Lung (tissue), 12 donors: Measurements from ENCODE around the gene MBP. TPM values are rescaled to one million over a fixed set of nuclear protein-coding genes. Genes with fewer than 3 reads are reported as not detected.

ENCODE experiments used
- ATAC-seq: fragments of 200-7000 bp; cut with Tn5 transposase; one replicate; pipeline ENCODE4 v1.9.1; 2020; ENCODE audit warnings: moderate number of reproducible peaks; ENCODE audit not compliant: insufficient read depth, low FRiP score
- DNase-seq, 3 donors: peaks; one replicate each; pipeline ENCODE4 v3.0.0-alpha.2; 2013 to 2017
- H3K27ac ChIP-seq, 2 donors: one replicate each; pipeline ENCODE4 v1.5.1; 2013; ENCODE audit warnings: mild to moderate bottlenecking in 2 of 2, moderate library complexity in 2 of 2, control low read depth in 1 of 2, inconsistent platforms in 1 of 2, low read depth in 1 of 2, low read length in 1 of 2
- H3K27me3 ChIP-seq, 3 donors: one replicate each; pipeline ENCODE4 v1.5.1; 2013; ENCODE audit warnings: low read length in 2 of 3; ENCODE audit not compliant: control insufficient read depth in 3 of 3, insufficient read depth in 3 of 3
- H3K36me3 ChIP-seq, 4 donors: one replicate each; pipeline ENCODE4 v1.5.1; 2013; ENCODE audit warnings: low read length in 4 of 4, mild to moderate bottlenecking in 1 of 4, moderate library complexity in 1 of 4; ENCODE audit not compliant: control insufficient read depth in 4 of 4, insufficient read depth in 4 of 4
- H3K4me1 ChIP-seq, 5 donors: one replicate each; pipeline ENCODE4 v1.5.1; 2013; ENCODE audit warnings: low read length in 5 of 5, mild to moderate bottlenecking in 2 of 5, moderate library complexity in 1 of 5; ENCODE audit not compliant: control insufficient read depth in 5 of 5, insufficient read depth in 5 of 5
- H3K4me3 ChIP-seq: one replicate; pipeline ENCODE4 v1.5.1; 2013; ENCODE audit warnings: mild to moderate bottlenecking, control low read depth, moderate library complexity
- H3K9ac ChIP-seq, 2 donors: one replicate each; pipeline ENCODE4 v1.5.1; 2013; ENCODE audit warnings: low read length in 2 of 2, control low read depth in 1 of 2; ENCODE audit not compliant: insufficient read depth in 1 of 2
- H3K9me3 ChIP-seq, 4 donors: one replicate each; pipeline ENCODE4 v1.5.1; 2013; ENCODE audit warnings: low read length in 3 of 4, mild to moderate bottlenecking in 1 of 4, moderate library complexity in 1 of 4; ENCODE audit not compliant: control insufficient read depth in 4 of 4, insufficient read depth in 3 of 4
- CTCF ChIP-seq: IDR thresholded peaks from 2 replicates; pipeline ENCODE4 v1.5.1; 2012; ENCODE audit warnings: mild to moderate bottlenecking; ENCODE audit errors: control extremely low read depth, extremely low read depth
- WGBS, 2 donors: extraction: QIAGEN DNeasy Blood & Tissue Kit; methylation state at CpG; one replicate each; pipeline ENCODE4 v1.1.7; 2013; 5-methylcytosine and 5-hydroxymethylcytosine counted together
- polyA plus RNA-seq, 2 donors: library from polyadenylated mRNA; stranded (reverse); fragments of 200-250 nt; gene quantifications; one replicate each; pipeline ENCODE4 v1.2.1, GENCODE V29; 2013
- total RNA-seq, 2 donors: library from RNA; depleted of rRNA in 1 of 2; stranded (reverse); fragments of >200 nt in 1 of 2; gene quantifications; one replicate each; pipeline ENCODE4 v1.2.1, GENCODE V29; 2014 to 2021
- donor health status: control.
- donor health status: control.
- donor health status: Bipolar disorder and iron deficiency.
- donor health status: healthy.
- donor health status: DM: yes; HTN: yes; CAD: no.

The MBP gene
- total and polyA plus RNA-seq, 4 donors: 15.6 to 64.1 (median 30.9) TPM

- peaks cover 0 to 13% (median 0%) of the 10 kb centered on the region in 5 donors for H3K4me1 ChIP-seq
- no peaks in the 10 kb centered on the region for H3K9me3 ChIP-seq
- 55 to 59% methylated on average over 12 of the region's 12 CpGs for WGBS, 2 donors
- no peak overlapping the region for H3K9ac ChIP-seq
- DNase-seq (no peak), ATAC-seq (peak; percentile 16)
- TF ChIP-seq CTCF: no peak
- no peak overlapping the region for H3K4me3 ChIP-seq
- peaks cover 0 to 5% (median 0%) of the 10 kb centered on the region in 4 donors for H3K36me3 ChIP-seq
- no peaks in the 10 kb centered on the region for H3K27me3 ChIP-seq
- H3K27ac ChIP-seq: peak overlapping the region in 1 of 2 donors; percentile 86
These were observed 70.0 kb downstream of the MBP start for GRCh38 chr18:77062518-77063003.

GRCh38 chr18:77061946-77062517 lies 70.6 kb downstream of the MBP start:
- Histone ChIP-seq H3K9me3 (no peaks in the 10 kb centered on the region), H3K27me3 (no peaks in the 10 kb centered on the region), H3K9ac (no peak overlapping the region), H3K4me3 (no peak overlapping the region), H3K27ac (peak overlapping the region in 1 of 2 donors; percentile 85), H3K36me3 (peaks cover 0 to 5% (median 0%) of the 10 kb centered on the region in 4 donors), H3K4me1 (peaks cover 0 to 8% (median 4%) of the 10 kb centered on the region in 5 donors)
- DNase-seq: no peak
- ATAC-seq: peak; percentile 24
- 55 to 57% methylated on average over 15 of the region's 15 CpGs for WGBS, 2 donors
- no peak for TF ChIP-seq CTCF

- no peak for ATAC-seq
- peak overlapping the region in 1 of 2 donors; percentile 85 for H3K27ac ChIP-seq
- no peaks in the 10 kb centered on the region for H3K9me3 ChIP-seq
- H3K27me3 ChIP-seq: no peaks in the 10 kb centered on the region
- no peak overlapping the region for H3K9ac ChIP-seq
- no peak overlapping the region for H3K4me3 ChIP-seq
- peaks cover 0 to 14% (median 10%) of the 10 kb centered on the region in 5 donors for H3K4me1 ChIP-seq
- DNase-seq: no peak
- TF ChIP-seq CTCF: no peak
- peaks cover 0 to 5% (median 0%) of the 10 kb centered on the region in 4 donors for H3K36me3 ChIP-seq
- WGBS, 2 donors: 69 to 79% methylated on average over 6 of the region's 6 CpGs
These were observed 71.2 kb downstream of the MBP start for GRCh38 chr18:77061281-77061945.
